GM12892 (cell line): ENCODE data around the gene PLEKHA5.

ENCODE experiments used
- POLR2A ChIP-seq: IDR thresholded peaks from 2 replicates; pipeline ENCODE4 v1.6.1; 2011; ENCODE audit warnings: low read depth, low read length, control low read depth
- POLR2AphosphoS5 ChIP-seq: IDR thresholded peaks from 2 replicates; pipeline ENCODE4 v1.6.1; 2011; ENCODE audit warnings: low read depth, low read length, control low read depth

DNA sequence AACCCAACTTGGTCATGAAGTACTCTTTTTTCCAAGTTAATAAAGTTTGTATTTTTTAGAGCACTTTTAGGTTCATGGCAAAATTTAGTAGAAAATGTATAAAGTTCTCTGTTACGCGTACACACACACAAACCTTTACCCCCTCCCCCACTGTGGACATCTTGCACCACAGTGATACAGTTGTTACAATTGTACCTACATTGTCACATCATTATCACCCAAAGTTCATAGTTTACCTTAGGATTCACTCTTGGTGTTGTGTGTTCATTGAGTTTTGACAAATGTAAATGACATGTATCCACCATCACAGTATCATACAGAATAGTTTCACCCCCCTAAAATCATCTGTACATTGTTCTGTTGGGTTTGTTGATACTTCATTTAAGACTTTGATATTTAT, 23.9 kb downstream of the PLEKHA5 start:
- no peak for TF ChIP-seq POLR2A
- no peak for TF ChIP-seq POLR2AphosphoS5
